ENCODE results near the gene ASIC4. TPM values are rescaled to one million over a fixed set of nuclear protein-coding genes. Genes with fewer than 3 reads are reported as not detected.
A peak's percentile ranks its signal among the peaks of the same experiment; 100 is the strongest.

The ASIC4 gene
- total and polyA plus RNA-seq, 9 of the 15 experiments (the other 6 are each of a cell fraction or from before 2014, with no cell fraction given) = 0.07 to 19.2 (median 4.8) TPM

DNA sequence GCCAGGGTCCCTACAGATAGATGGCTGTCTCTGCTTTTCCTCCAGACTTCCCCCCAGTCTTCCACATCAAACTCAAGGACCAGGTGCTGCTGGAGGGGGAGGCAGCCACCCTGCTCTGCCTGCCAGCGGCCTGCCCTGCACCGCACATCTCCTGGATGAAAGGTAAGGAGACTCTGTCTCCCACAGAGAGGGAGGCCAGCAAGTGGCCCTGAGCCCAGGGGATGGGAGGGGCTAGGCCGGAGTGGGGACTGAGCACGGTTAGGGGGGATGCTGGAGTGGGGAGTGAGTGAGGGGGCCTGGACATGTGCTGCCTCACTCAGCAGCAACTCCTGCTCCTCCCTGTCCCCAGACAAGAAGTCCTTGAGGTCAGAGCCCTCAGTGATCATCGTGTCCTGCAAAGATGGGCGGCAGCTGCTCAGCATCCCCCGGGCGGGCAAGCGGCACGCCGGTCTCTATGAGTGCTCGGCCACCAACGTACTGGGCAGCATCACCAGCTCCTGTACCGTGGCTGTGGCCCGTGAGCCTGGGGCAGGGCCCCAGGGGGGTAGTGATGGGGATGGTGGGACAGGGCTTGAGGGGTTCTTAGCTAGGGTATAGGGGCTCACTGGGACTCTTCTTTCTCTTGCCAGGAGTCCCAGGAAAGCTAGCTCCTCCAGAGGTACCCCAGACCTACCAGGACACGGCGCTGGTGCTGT is 26.0 kb upstream of the ASIC4 start:
- ATAC-seq = no peak
- ChIA-PET POLR2A (interaction anchor here (0.7 to 1.5 kb wide), 2 partner anchors 16 to 40 kb away, joined by 3 read pairs; no protein-coding TSS in a partner anchor), CTCF (ENCODE audit: low intra/inter-chr PET ratio) (no interaction called here)
- H3K4me1 ChIP-seq (replicated peaks in 1 of 2; ENCODE audit: control insufficient read depth in 2 of 2, insufficient read depth in 2 of 2, low read length in 2 of 2) = peaks cover 6 to 59% of the 10 kb centered on the region in 2 experiments; a peak in 3 of 5 replicates
- H3K27me3 ChIP-seq (ENCODE audit: control insufficient read depth in 2 of 2, insufficient read depth in 2 of 2, low read length in 2 of 2) = no peaks in the 10 kb centered on the region
- H3K4me3 ChIP-seq = no peak overlapping the region
- H3K36me3 ChIP-seq (ENCODE audit: control insufficient read depth, insufficient read depth, low read length) = no peaks in the 10 kb centered on the region
- H4K20me1 ChIP-seq (replicated peaks; ENCODE audit: control insufficient read depth, insufficient read depth, low read length) = no peaks in the 10 kb centered on the region
- in situ Hi-C loops (cut with MboI) (no loop called here), intact Hi-C loops (cut with micrococcal nuclease) (no loop called here)
- DNase-seq (ENCODE audit: extremely low read depth in 1 of 4, low spot score in 3 of 4) = no peak
- 73% methylated on average over 2 of the region's 17 CpGs for WGBS (ENCODE audit: insufficient coverage, low coverage, missing lambda C conversion rate)
- H3K4me2 ChIP-seq (ENCODE audit: insufficient read depth, low read length) = no peak overlapping the region
- no peak overlapping the region for H3K27ac ChIP-seq (ENCODE audit: extremely low read depth, low read depth, low read length)
- H3K9me3 ChIP-seq (replicated peaks; ENCODE audit: control insufficient read depth, insufficient read depth, low read depth, low read length) = no peaks in the 10 kb centered on the region
- H2AFZ ChIP-seq (ENCODE audit: low read depth, low read length) = no peak overlapping the region
- no peak for FAIRE-seq
- no TSS peak for BruUV-seq (replicated peaks)
- H3K9ac ChIP-seq (ENCODE audit: insufficient read depth in 1 of 2, low read depth in 2 of 2, low read length in 2 of 2) = no peak overlapping the region
- no peaks in the 10 kb centered on the region for H3K9me1 ChIP-seq (ENCODE audit: control insufficient read depth, insufficient read depth, low read length)
- H3K79me2 ChIP-seq (ENCODE audit: control insufficient read depth, insufficient read depth, low read length) = no peaks in the 10 kb centered on the region
- TF ChIP-seq ATF7 (IDR thresholded peaks at IDR 0.05) (no peak), MEF2A (IDR thresholded peaks at IDR 0.05; ENCODE audit: control insufficient read depth, low read depth, low read length) (no peak), POLR2G (IDR thresholded peaks at IDR 0.05; ENCODE audit: low read depth, low read length) (0 out of 2 replicates have a peak, but pooled peaks have one; percentile 16), MAZ (CRISPR knock-in tag; conservative IDR thresholded peaks at IDR 0.05 in 1 of 2, IDR thresholded peaks at IDR 0.05 in 1 of 2) (no peak)

DNA sequence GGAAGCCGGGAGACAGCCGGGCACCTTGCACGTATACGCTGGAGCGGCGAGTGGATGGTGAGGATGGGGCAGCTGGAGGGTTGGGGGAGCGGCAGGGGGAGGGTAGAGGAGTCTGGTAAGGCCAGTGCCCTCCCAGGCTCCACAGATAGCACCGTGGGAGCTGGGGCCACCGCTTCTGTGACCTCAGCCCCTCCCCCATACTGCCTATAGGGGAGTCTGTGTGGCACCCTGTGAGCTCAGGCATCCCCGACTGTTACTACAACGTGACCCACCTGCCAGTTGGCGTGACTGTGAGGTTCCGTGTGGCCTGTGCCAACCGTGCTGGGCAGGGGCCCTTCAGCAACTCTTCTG is 25.5 kb upstream of the ASIC4 start:
- ChIA-PET POLR2A (interaction anchor here (0.7 kb wide), 1 partner anchor 16 kb away, joined by 3 read pairs; no protein-coding TSS in a partner anchor), CTCF (ENCODE audit: low intra/inter-chr PET ratio) (no interaction called here)
- H3K4me3 ChIP-seq = no peak overlapping the region
- H3K4me1 ChIP-seq (replicated peaks in 1 of 2; ENCODE audit: control insufficient read depth in 2 of 2, insufficient read depth in 2 of 2, low read length in 2 of 2) = peaks cover 6 to 54% of the 10 kb centered on the region in 2 experiments; a peak in 3 of 5 replicates
- intact Hi-C loops (cut with micrococcal nuclease) (no loop called here), in situ Hi-C loops (cut with MboI) (no loop called here)
- no peak overlapping the region for H3K4me2 ChIP-seq (ENCODE audit: insufficient read depth, low read length)
- FAIRE-seq (no peak), ATAC-seq (no peak), DNase-seq (ENCODE audit: extremely low read depth in 1 of 4, low spot score in 3 of 4) (no peak)
- H3K27me3 ChIP-seq (ENCODE audit: control insufficient read depth in 2 of 2, insufficient read depth in 2 of 2, low read length in 2 of 2) = no peaks in the 10 kb centered on the region
- no peaks in the 10 kb centered on the region for H3K9me1 ChIP-seq (ENCODE audit: control insufficient read depth, insufficient read depth, low read length)
- no peaks in the 10 kb centered on the region for H4K20me1 ChIP-seq (replicated peaks; ENCODE audit: control insufficient read depth, insufficient read depth, low read length)
- WGBS (ENCODE audit: insufficient coverage, low coverage, missing lambda C conversion rate) = 63% methylated on average over 8 of the region's 14 CpGs
- no peak overlapping the region for H2AFZ ChIP-seq (ENCODE audit: low read depth, low read length)
- no peak overlapping the region for H3K27ac ChIP-seq (ENCODE audit: extremely low read depth, low read depth, low read length)
- H3K79me2 ChIP-seq (ENCODE audit: control insufficient read depth, insufficient read depth, low read length) = no peaks in the 10 kb centered on the region
- H3K9me3 ChIP-seq (replicated peaks; ENCODE audit: control insufficient read depth, insufficient read depth, low read depth, low read length) = no peaks in the 10 kb centered on the region
- H3K36me3 ChIP-seq (ENCODE audit: control insufficient read depth, insufficient read depth, low read length) = no peaks in the 10 kb centered on the region
- no TSS peak for BruUV-seq (replicated peaks)
- no peak overlapping the region for H3K9ac ChIP-seq (ENCODE audit: insufficient read depth in 1 of 2, low read depth in 2 of 2, low read length in 2 of 2)
- TF ChIP-seq MAZ (CRISPR knock-in tag; conservative IDR thresholded peaks at IDR 0.05 in 1 of 2, IDR thresholded peaks at IDR 0.05 in 1 of 2) (no peak), ZNF217 (CRISPR knock-in tag; IDR thresholded peaks at IDR 0.05) (no peak), TCF7 (IDR thresholded peaks at IDR 0.05; ENCODE audit: borderline replicate concordance) (no peak), RFX5 (IDR thresholded peaks at IDR 0.05; ENCODE audit: low read depth, low read length) (no peak), THRAP3 (IDR thresholded peaks at IDR 0.05; ENCODE audit: borderline replicate concordance) (no peak), STAT5B (CRISPR knock-in tag; IDR thresholded peaks at IDR 0.05) (no peak)
- TF ChIP-seq, protein P1, sequence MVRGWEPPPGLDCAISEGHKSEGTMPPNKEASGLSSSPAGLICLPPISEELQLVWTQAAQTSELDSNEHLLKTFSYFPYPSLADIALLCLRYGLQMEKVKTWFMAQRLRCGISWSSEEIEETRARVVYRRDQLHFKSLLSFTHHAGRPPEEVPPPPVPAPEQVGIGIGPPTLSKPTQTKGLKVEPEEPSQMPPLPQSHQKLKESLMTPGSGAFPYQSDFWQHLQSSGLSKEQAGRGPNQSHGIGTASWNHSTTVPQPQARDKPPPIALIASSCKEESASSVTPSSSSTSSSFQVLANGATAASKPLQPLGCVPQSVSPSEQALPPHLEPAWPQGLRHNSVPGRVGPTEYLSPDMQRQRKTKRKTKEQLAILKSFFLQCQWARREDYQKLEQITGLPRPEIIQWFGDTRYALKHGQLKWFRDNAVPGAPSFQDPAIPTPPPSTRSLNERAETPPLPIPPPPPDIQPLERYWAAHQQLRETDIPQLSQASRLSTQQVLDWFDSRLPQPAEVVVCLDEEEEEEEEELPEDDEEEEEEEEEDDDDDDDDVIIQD (CRISPR knock-in tag; IDR thresholded peaks at IDR 0.05) = no peak
- TF ChIP-seq, protein P2, sequence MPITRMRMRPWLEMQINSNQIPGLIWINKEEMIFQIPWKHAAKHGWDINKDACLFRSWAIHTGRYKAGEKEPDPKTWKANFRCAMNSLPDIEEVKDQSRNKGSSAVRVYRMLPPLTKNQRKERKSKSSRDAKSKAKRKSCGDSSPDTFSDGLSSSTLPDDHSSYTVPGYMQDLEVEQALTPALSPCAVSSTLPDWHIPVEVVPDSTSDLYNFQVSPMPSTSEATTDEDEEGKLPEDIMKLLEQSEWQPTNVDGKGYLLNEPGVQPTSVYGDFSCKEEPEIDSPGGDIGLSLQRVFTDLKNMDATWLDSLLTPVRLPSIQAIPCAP (CRISPR knock-in tag; IDR thresholded peaks at IDR 0.05; ENCODE audit: borderline replicate concordance) = no peak
- TF ChIP-seq, protein P3, sequence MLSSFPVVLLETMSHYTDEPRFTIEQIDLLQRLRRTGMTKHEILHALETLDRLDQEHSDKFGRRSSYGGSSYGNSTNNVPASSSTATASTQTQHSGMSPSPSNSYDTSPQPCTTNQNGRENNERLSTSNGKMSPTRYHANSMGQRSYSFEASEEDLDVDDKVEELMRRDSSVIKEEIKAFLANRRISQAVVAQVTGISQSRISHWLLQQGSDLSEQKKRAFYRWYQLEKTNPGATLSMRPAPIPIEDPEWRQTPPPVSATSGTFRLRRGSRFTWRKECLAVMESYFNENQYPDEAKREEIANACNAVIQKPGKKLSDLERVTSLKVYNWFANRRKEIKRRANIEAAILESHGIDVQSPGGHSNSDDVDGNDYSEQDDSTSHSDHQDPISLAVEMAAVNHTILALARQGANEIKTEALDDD (IDR thresholded peaks at IDR 0.05) = no peak

Measured in K562 (cell line).